ENCODE data around the gene MAB21L3. TPM values are rescaled to one million over a fixed set of nuclear protein-coding genes. Genes with fewer than 3 reads are reported as not detected.

Gene MAB21L3
- total and polyA plus RNA-seq, 2 donors (not counting 3 experiments of a cell fraction or from before 2014, with no cell fraction given), result not detected

DNA sequence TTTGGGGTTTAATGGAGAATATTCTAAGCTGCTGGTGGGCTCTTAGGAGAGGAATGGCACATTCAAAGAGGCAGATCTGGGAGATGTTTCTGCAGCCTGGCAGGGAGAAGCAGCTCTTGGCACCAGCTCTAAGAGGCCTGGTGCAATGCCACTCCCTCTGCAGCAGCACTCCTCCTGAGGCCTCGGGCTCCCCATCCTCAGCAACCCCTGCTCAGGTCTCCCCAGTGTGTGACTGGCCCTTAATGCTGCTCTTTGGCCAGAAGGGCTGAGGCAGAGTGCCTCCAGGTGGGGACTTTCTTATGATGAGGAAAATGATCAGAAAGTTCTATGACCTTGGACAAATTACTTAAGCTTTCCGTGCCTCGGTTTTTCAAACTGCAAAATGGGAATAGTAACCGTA lies 55.5 kb downstream of the MAB21L3 start:
- no peaks in the 10 kb centered on the region for H3K9me3 ChIP-seq (replicated peaks; ENCODE audit: control insufficient read depth, insufficient read depth, low read length)
- dilution Hi-C loops (cut with MboI; ENCODE audit: extremely low pct_ligation_motif_present, low sequenced_read_pairs) (no loop called here), intact Hi-C loops (cut with micrococcal nuclease) (no loop called here)
- no peaks in the 10 kb centered on the region for H3K9me1 ChIP-seq (replicated peaks; ENCODE audit: control insufficient read depth, extremely low read depth, insufficient read depth, low read length)
- CTCF ChIA-PET, result interaction anchor here (1.3 to 3.4 kb wide), 5 partner anchors 15 to 332 kb away, joined by 3 to 19 read pairs (median 9); no protein-coding TSS in a partner anchor
- no peak overlapping the region for H3K27ac ChIP-seq (ENCODE audit: insufficient read depth, low read depth, low read length)
- no peak overlapping the region for H2AFZ ChIP-seq (ENCODE audit: low read depth, low read length)
- DNase-seq (ENCODE audit: low read depth, low spot score) (no peak), FAIRE-seq (no peak)
- H3K9ac ChIP-seq (replicated peaks; ENCODE audit: extremely low read depth, insufficient read depth, low read length), result no peak overlapping the region
- peaks cover 0 to 12% of the 10 kb centered on the region in 2 experiments for H3K27me3 ChIP-seq (ENCODE audit: control insufficient read depth in 2 of 2, insufficient read depth in 2 of 2, low read length in 2 of 2)
- H3K4me3 ChIP-seq (replicated peaks in 1 of 3; ENCODE audit: insufficient read depth in 1 of 3, low read depth in 1 of 3, low read length in 3 of 3), result no peak overlapping the region
- no peak overlapping the region for H3K4me2 ChIP-seq (ENCODE audit: insufficient read depth, low read length)
- H3K36me3 ChIP-seq (ENCODE audit: control insufficient read depth in 2 of 2, extremely low read depth in 1 of 2, insufficient read depth in 2 of 2, low read length in 2 of 2), result no peaks in the 10 kb centered on the region
- TF ChIP-seq EZH2 (IDR thresholded peaks at IDR 0.05; ENCODE audit: borderline replicate concordance, low read depth, low read length, severe bottlenecking) (no peak), POLR2A (IDR thresholded peaks at IDR 0.05; ENCODE audit: low read depth, low read length) (no peak), GATA2 (IDR thresholded peaks at IDR 0.05; ENCODE audit: insufficient read depth, insufficient read length, low read depth, low read length) (no peak), FOS (IDR thresholded peaks at IDR 0.05; ENCODE audit: borderline replicate concordance, insufficient read depth, low read length) (no peak), MYC (IDR thresholded peaks at IDR 0.05; ENCODE audit: low read depth, low read length) (no peak), JUN (IDR thresholded peaks at IDR 0.05; ENCODE audit: borderline replicate concordance, insufficient read depth, insufficient read length, low read depth) (no peak), POLR2AphosphoS5 (IDR thresholded peaks at IDR 0.05; ENCODE audit: insufficient read depth, low read depth, low read length) (no peak)
- TF ChIP-seq, protein P1, sequence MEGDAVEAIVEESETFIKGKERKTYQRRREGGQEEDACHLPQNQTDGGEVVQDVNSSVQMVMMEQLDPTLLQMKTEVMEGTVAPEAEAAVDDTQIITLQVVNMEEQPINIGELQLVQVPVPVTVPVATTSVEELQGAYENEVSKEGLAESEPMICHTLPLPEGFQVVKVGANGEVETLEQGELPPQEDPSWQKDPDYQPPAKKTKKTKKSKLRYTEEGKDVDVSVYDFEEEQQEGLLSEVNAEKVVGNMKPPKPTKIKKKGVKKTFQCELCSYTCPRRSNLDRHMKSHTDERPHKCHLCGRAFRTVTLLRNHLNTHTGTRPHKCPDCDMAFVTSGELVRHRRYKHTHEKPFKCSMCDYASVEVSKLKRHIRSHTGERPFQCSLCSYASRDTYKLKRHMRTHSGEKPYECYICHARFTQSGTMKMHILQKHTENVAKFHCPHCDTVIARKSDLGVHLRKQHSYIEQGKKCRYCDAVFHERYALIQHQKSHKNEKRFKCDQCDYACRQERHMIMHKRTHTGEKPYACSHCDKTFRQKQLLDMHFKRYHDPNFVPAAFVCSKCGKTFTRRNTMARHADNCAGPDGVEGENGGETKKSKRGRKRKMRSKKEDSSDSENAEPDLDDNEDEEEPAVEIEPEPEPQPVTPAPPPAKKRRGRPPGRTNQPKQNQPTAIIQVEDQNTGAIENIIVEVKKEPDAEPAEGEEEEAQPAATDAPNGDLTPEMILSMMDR (IDR thresholded peaks at IDR 0.05; ENCODE audit: extremely low read depth in 1 of 2, insufficient read depth in 1 of 2, low read depth in 1 of 2, low read length in 2 of 2), result no peak
- TF ChIP-seq, protein P2, sequence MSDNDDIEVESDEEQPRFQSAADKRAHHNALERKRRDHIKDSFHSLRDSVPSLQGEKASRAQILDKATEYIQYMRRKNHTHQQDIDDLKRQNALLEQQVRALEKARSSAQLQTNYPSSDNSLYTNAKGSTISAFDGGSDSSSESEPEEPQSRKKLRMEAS (IDR thresholded peaks at IDR 0.05; ENCODE audit: insufficient read depth, insufficient read length), result no peak
- BruUV-seq (replicated peaks), result no TSS peak
- H3K79me2 ChIP-seq (ENCODE audit: control insufficient read depth, insufficient read depth, low read length), result no peaks in the 10 kb centered on the region
- no peaks in the 10 kb centered on the region for H3K4me1 ChIP-seq (ENCODE audit: control insufficient read depth, extremely low read depth, insufficient read depth, low read length)
- H4K20me1 ChIP-seq (replicated peaks; ENCODE audit: control insufficient read depth, extremely low read depth, insufficient read depth, low read length), result no peaks in the 10 kb centered on the region
- POLR2A ChIA-PET, result no interaction called here

All from endothelial cell of umbilical vein (primary cell).